K562 (cell line): Measurements from ENCODE around the gene TEAD4. TPM values are rescaled to one million over a fixed set of nuclear protein-coding genes. Genes with fewer than 3 reads are reported as not detected.

Experiments
- ARHGAP35 ChIP-seq: fragments of 450-650 bp; IDR thresholded peaks from 2 replicates; pipeline ENCODE4 v1.6.1; 2018; ENCODE audit not compliant: partially characterized antibody
- HMGN3 ChIP-seq: IDR thresholded peaks from 2 replicates; pipeline ENCODE4 v1.6.1; 2011; ENCODE audit warnings: borderline replicate concordance, low read depth, mild to moderate bottlenecking, mixed read lengths, low read length; ENCODE audit not compliant: insufficient read length; ENCODE audit errors: extremely low read depth
- KDM2B ChIP-seq: fragments of 250-450 bp; sonication (Bioruptor Pico); IDR thresholded peaks from 2 replicates; pipeline ENCODE4 v1.8.0; 2021; ENCODE audit warnings: mild to moderate bottlenecking, moderate library complexity
- MGA ChIP-seq: fragments of 450-650 bp; IDR thresholded peaks from 2 replicates; pipeline ENCODE4 v1.6.1; 2016; ENCODE audit warnings: mild to moderate bottlenecking, moderate library complexity
- RAD21 ChIP-seq, 2 experiments: fragments of 250-450 bp in 1 of 2; fragments of 450-650 bp in 1 of 2; sonication (Bioruptor Pico) in 1 of 2; formaldehyde crosslinking in 1 of 2; IDR thresholded peaks in 1 of 2; conservative IDR thresholded peaks in 1 of 2; 2 replicates each; pipeline versions ENCODE4 v1.4.0 to v1.8.0; 2020 to 2022; ENCODE audit warnings: mild to moderate bottlenecking in 2 of 2, moderate library complexity in 1 of 2
- THAP12 ChIP-seq: fragments of 250-450 bp; sonication (Bioruptor Pico); IDR thresholded peaks from 2 replicates; pipeline ENCODE4 v1.9.0; 2021; ENCODE audit warnings: mild to moderate bottlenecking, inconsistent platforms
- ZC3H8 ChIP-seq: fragments of 450-650 bp; IDR thresholded peaks from 2 replicates; pipeline ENCODE4 v1.6.1; 2017
- ZNF280A ChIP-seq: fragments of 450-650 bp; IDR thresholded peaks from 2 replicates; pipeline ENCODE4 v1.6.1; 2018; ENCODE audit warnings: mild to moderate bottlenecking, low read depth; ENCODE audit not compliant: partially characterized antibody
- polyA plus RNA-seq, 8 experiments: library from polyadenylated mRNA; depleted of rRNA in 4 of 8; stranded (reverse) in 5 of 8; unstranded in 3 of 8; fragments of >200 nt; fragmentation: Nextera tagmentation in 2 of 8; fragmentation: Illumina TruSeq in 1 of 8; extraction: Ambion mirVana in 2 of 8; extraction: Trizol in 1 of 8; gene quantifications; 2 replicates each; pipeline versions ENCODE4 v1.2.1 to v1.2.3, GENCODE V29; 2011 to 2014; ENCODE audit warnings: inconsistent platforms in 1 of 8, missing spikeins in 1 of 8
- total RNA-seq, 7 experiments: library from RNA; depleted of rRNA in 6 of 7; stranded (reverse); fragments of >200 nt in 6 of 7; fragmentation: Illumina TruSeq in 2 of 7; extraction: Trizol in 2 of 7; gene quantifications; 2 replicates each; pipeline versions ENCODE4 v1.2.1 to v1.2.3, GENCODE V29; 2011 to 2021; ENCODE audit warnings: low replicate concordance in 1 of 7

The TEAD4 gene
- total and polyA plus RNA-seq, 9 of the 15 experiments (the other 6 are each of a cell fraction or from before 2014, with no cell fraction given): 0.82 to 40.0 (median 17.0) TPM

GRCh38 chr12:3035815-3036702 is 76.9 kb downstream of the TEAD4 start (continued):
- TF ChIP-seq MGA: no peak
- no peak for TF ChIP-seq ZC3H8
- TF ChIP-seq ZNF280A: no peak
- no peak for TF ChIP-seq ARHGAP35
- TF ChIP-seq HMGN3: no peak
- TF ChIP-seq THAP12 (CRISPR knock-in tag): no peak
- no peak for TF ChIP-seq KDM2B
- TF ChIP-seq RAD21 (CRISPR knock-in tag; conservative IDR thresholded peaks at IDR 0.05 in 1 of 2, IDR thresholded peaks at IDR 0.05 in 1 of 2): peak; percentile 12 to 49; a peak in 2 of 4 replicates
